A549 (cell line): ENCODE results near the gene CAMKV.

Source experiments
- BHLHE40 ChIP-seq: IDR thresholded peaks from 2 replicates; pipeline ENCODE4 v1.6.1; 2012; ENCODE audit warnings: low read depth, low read length, inconsistent platforms
- CBX8 ChIP-seq: fragments of 200-600 bp; sonication (generic); IDR thresholded peaks from 2 replicates; pipeline ENCODE4 v1.6.1; 2016
- CEBPB ChIP-seq, 2 experiments: fragments of >200 bp in 1 of 2; sonication (Bioruptor Twin) in 1 of 2; formaldehyde crosslinking in 1 of 2; IDR thresholded peaks; 2 replicates each; pipeline ENCODE4 v1.6.1; 2012 to 2016
- CHD4 ChIP-seq: fragments of 200-600 bp; sonication (generic); IDR thresholded peaks from 2 replicates; pipeline ENCODE4 v1.6.1; 2016; ENCODE audit warnings: antibody characterized with exemption, mild to moderate bottlenecking, borderline replicate concordance
- CTCF ChIP-seq: fragments of >200 bp; sonication (Bioruptor Twin); formaldehyde crosslinking; IDR thresholded peaks from 3 replicates; pipeline ENCODE4 v1.5.1; 2016
- EP300 ChIP-seq, 2 experiments: fragments of >200 bp; sonication (Bioruptor Twin); formaldehyde crosslinking; IDR thresholded peaks; 2 replicates in 1 of 2; 3 replicates in 1 of 2; pipeline ENCODE4 v1.6.1; 2016 to 2017
- HEYL ChIP-seq: fragments of 250-450 bp; sonication (Bioruptor Pico); IDR thresholded peaks from 2 replicates; pipeline ENCODE4 v1.8.0; 2021; ENCODE audit warnings: mild to moderate bottlenecking, moderate library complexity
- NPAS2 ChIP-seq: fragments of 250-450 bp; sonication (Bioruptor Pico); IDR thresholded peaks from 2 replicates; pipeline ENCODE4 v1.8.0; 2022; ENCODE audit warnings: mild to moderate bottlenecking, moderate library complexity, borderline replicate concordance
- PBX3 ChIP-seq: IDR thresholded peaks from 2 replicates; pipeline ENCODE4 v1.6.1; 2012
- POLR2A ChIP-seq: IDR thresholded peaks from 2 replicates; pipeline ENCODE4 v1.6.1; 2012; ENCODE audit warnings: mild to moderate bottlenecking, low read length
- RARB ChIP-seq: fragments of 250-450 bp; sonication (Bioruptor Pico); IDR thresholded peaks from 2 replicates; pipeline ENCODE4 v1.8.0; 2021; ENCODE audit warnings: mild to moderate bottlenecking, moderate library complexity
- ZFP36 ChIP-seq: fragments of 450-650 bp; IDR thresholded peaks from 2 replicates; pipeline ENCODE4 v1.6.1; 2014; ENCODE audit warnings: borderline replicate concordance; ENCODE audit not compliant: partially characterized antibody

- TF ChIP-seq POLR2A (no peak), ZFP36 (no peak), CTCF (no peak), PBX3 (no peak), BHLHE40 (no peak), CHD4 (no peak), NPAS2 (CRISPR knock-in tag) (no peak), CBX8 (no peak), HEYL (CRISPR knock-in tag) (no peak), RARB (no peak), EP300 (IDR thresholded peaks at IDR 0.05) (no peak), CEBPB (IDR thresholded peaks at IDR 0.05) (no peak)
Measured at GRCh38 chr3:49873623-49874022, 3.9 kb upstream of the CAMKV start.
